GM12878 (cell line): Measurements from ENCODE around the gene CRYBB1. TPM values are rescaled to one million over a fixed set of nuclear protein-coding genes. Genes with fewer than 3 reads are reported as not detected.

Experiments
- ATAC-seq: fragments of 200-7000 bp; cut with Tn5 transposase; 3 replicates; pipeline ENCODE4 v1.9.1; 2020; ENCODE audit warnings: mild to moderate bottlenecking, moderate library complexity
- BruUV-seq: library from RNA; stranded (reverse); fragments of 400-500 nt; replicated peaks from 2 replicates; lab custom pipeline; 2021; lab: Mats Ljungman, UMichigan
- CTCF ChIA-PET: fragments of 300-600 bp; sonication (Branson Sonifier 250); formaldehyde crosslinking; extraction: SDS; loops from one replicate; lab custom pipeline; 2021; ENCODE audit warnings: inconsistent platforms; lab: Yijun Ruan, JAX
- POLR2A ChIA-PET: fragments of 350-600 bp; formaldehyde crosslinking; extraction: SDS; loops from one replicate; lab custom pipeline; 2021; ENCODE audit warnings: inconsistent platforms; lab: Charles Lee
- RAD21 ChIA-PET: fragments of 300-600 bp; sonication (Branson Sonifier 250); formaldehyde crosslinking; loops from one replicate; lab custom pipeline; 2023; ENCODE audit warnings: antibody characterized with exemption; ENCODE audit not compliant: unreplicated experiment; lab: Charles Lee
- SMC1A ChIA-PET: fragments of 300-600 bp; sonication (Branson Sonifier 250); formaldehyde crosslinking; loops from one replicate; lab custom pipeline; 2023; ENCODE audit not compliant: unreplicated experiment, uncharacterized antibody; lab: Charles Lee
- DNase-seq: peaks from one replicate; pipeline ENCODE4 v3.0.0-alpha.2; 2011; ENCODE audit warnings: low read depth, low spot score
- FAIRE-seq: peaks from 3 replicates; lab custom pipeline; 2011; peaks lifted over from hg19 to GRCh38; lab: Jason Lieb, UNC
- H2AFZ ChIP-seq: 2 replicates; pipeline ENCODE4 v1.6.0; 2011; ENCODE audit warnings: low read depth, low read length, control low read depth; ENCODE audit not compliant: control insufficient read depth
- H3K27ac ChIP-seq: 2 replicates; pipeline ENCODE4 v1.5.1; 2011; ENCODE audit warnings: control low read depth; ENCODE audit not compliant: control insufficient read depth, insufficient read depth
- H3K27me3 ChIP-seq, 2 experiments: replicated peaks in 1 of 2; 2 replicates each; pipeline versions ENCODE4 v1.6.0 to v1.6.1; 2011; ENCODE audit warnings: low read length in 1 of 2; ENCODE audit not compliant: control insufficient read depth in 2 of 2, insufficient read depth in 2 of 2
- H3K36me3 ChIP-seq, 2 experiments: 2 replicates each; pipeline ENCODE4 v1.5.1; 2011; ENCODE audit warnings: low read length in 1 of 2; ENCODE audit not compliant: control insufficient read depth in 2 of 2, insufficient read depth in 2 of 2
- H3K4me1 ChIP-seq: 2 replicates; pipeline ENCODE4 v1.6.1; 2011; ENCODE audit warnings: mild to moderate bottlenecking, low read length, moderate library complexity, mixed read lengths; ENCODE audit not compliant: control insufficient read depth, insufficient read depth
- H3K4me2 ChIP-seq: 2 replicates; pipeline ENCODE4 v1.6.0; 2011; ENCODE audit warnings: control low read depth; ENCODE audit not compliant: control insufficient read depth, insufficient read depth
- H3K4me3 ChIP-seq: fragments of 200-600 bp; sonication (generic); 2 replicates; pipeline ENCODE4 v1.5.1; 2016
- H3K79me2 ChIP-seq: 2 replicates; pipeline ENCODE4 v1.6.0; 2011; ENCODE audit warnings: low read length; ENCODE audit not compliant: control insufficient read depth, insufficient read depth
- H3K9ac ChIP-seq: 2 replicates; pipeline ENCODE4 v1.8.0; 2011; ENCODE audit warnings: low read length, control low read depth, mixed read lengths; ENCODE audit not compliant: control insufficient read depth, insufficient read depth
- H3K9me3 ChIP-seq: replicated peaks from 3 replicates; pipeline ENCODE4 v1.5.1; 2011; ENCODE audit warnings: mild to moderate bottlenecking, low read length; ENCODE audit not compliant: control insufficient read depth, insufficient read depth
- H4K20me1 ChIP-seq: 2 replicates; pipeline ENCODE4 v1.6.0; 2011; ENCODE audit not compliant: control insufficient read depth, insufficient read depth
- E4F1 ChIP-seq: fragments of 450-650 bp; IDR thresholded peaks from 2 replicates; pipeline ENCODE4 v1.6.1; 2018; ENCODE audit warnings: borderline replicate concordance, mild to moderate bottlenecking; ENCODE audit not compliant: partially characterized antibody
- ZBTB40 ChIP-seq: fragments of 450-650 bp; IDR thresholded peaks from 2 replicates; pipeline ENCODE4 v1.6.1; 2016; ENCODE audit warnings: mild to moderate bottlenecking, moderate library complexity, borderline replicate concordance
- WGBS: methylation state at CpG from one replicate; pipeline ENCODE4 v1.1.6; 2016; ENCODE audit warnings: low lambda C conversion rate; ENCODE audit not compliant: insufficient replicate concordance, insufficient coverage; ENCODE audit errors: missing lambda C conversion rate; 5-methylcytosine and 5-hydroxymethylcytosine counted together
- in situ Hi-C: fragments of 300-500 bp; cut with MboI; formaldehyde crosslinking; loops from 9 replicates; pipeline ENCODE4 v1.14.3; 2018; ENCODE audit warnings: mixed read lengths
- intact Hi-C: fragments of 100-400 bp; cut with micrococcal nuclease; formaldehyde crosslinking; loops from one replicate; pipeline ENCODE4 v1.14.2; 2022; ENCODE audit not compliant: unreplicated experiment
- polyA plus RNA-seq, 11 experiments: library from polyadenylated mRNA; depleted of rRNA in 4 of 11; unstranded in 6 of 11; stranded (reverse) in 5 of 11; fragments of >200 nt; fragmentation: Nextera tagmentation in 4 of 11; fragmentation: Illumina TruSeq in 1 of 11; extraction: Ambion mirVana in 4 of 11; extraction: Trizol in 1 of 11; gene quantifications; 1 replicate in 1 of 11; 2 replicates in 10 of 11; pipeline versions ENCODE4 v1.2.1 to v1.2.3, GENCODE V29; 2011 to 2016; ENCODE audit warnings: inconsistent platforms in 2 of 11, missing spikeins in 2 of 11, low read depth in 1 of 11
- total RNA-seq, 4 experiments: library from RNA; depleted of rRNA in 3 of 4; stranded (reverse); fragments of >200 nt in 3 of 4; fragmentation: Illumina TruSeq in 1 of 4; extraction: Trizol in 1 of 4; gene quantifications; 2 replicates each; pipeline versions ENCODE4 v1.2.1 to v1.2.3, GENCODE V29; 2013 to 2021

Gene CRYBB1
- total and polyA plus RNA-seq, 10 of the 15 experiments (the other 5 are each of a cell fraction or from before 2014, with no cell fraction given): 0.09 to 0.64 (median 0.23) TPM; not detected in 5

- TF ChIP-seq E4F1 (no peak), ZBTB40 (peak; percentile 77)
- TF ChIP-seq, all 136 proteins: peak for 1
Measured at GRCh38 chr22:26581633-26582168, 36.1 kb downstream of the CRYBB1 start.

More at GRCh38 chr22:26581633-26582168, 36.1 kb downstream of the CRYBB1 start:
- FAIRE-seq: no peak
- intact Hi-C loops: no loop called here
- no peak for DNase-seq
- Histone ChIP-seq H3K4me3 (no peak overlapping the region), H3K9ac (no peak overlapping the region), H3K27ac (no peak overlapping the region), H4K20me1 (no peaks in the 10 kb centered on the region), H3K79me2 (peaks cover 19% of the 10 kb centered on the region), H3K9me3 (no peaks in the 10 kb centered on the region), H2AFZ (no peak overlapping the region), H3K4me1 (peaks cover 16% of the 10 kb centered on the region), H3K36me3 (peaks cover 2 to 7% of the 10 kb centered on the region in 2 experiments), H3K4me2 (no peak overlapping the region), H3K27me3 (no peaks in the 10 kb centered on the region)
- RAD21 ChIA-PET: no interaction called here
- CTCF ChIA-PET: no interaction called here
- SMC1A ChIA-PET: no interaction called here
- POLR2A ChIA-PET: no interaction called here
- in situ Hi-C loops: no loop called here
- 98% methylated on average over 8 of the region's 8 CpGs for WGBS
- no TSS peak for BruUV-seq
- ATAC-seq: no peak
